ENCODE measurements around the gene IL2RA. TPM values are rescaled to one million over a fixed set of nuclear protein-coding genes. Genes with fewer than 3 reads are reported as not detected.

Gene IL2RA
- total RNA-seq, 2 experiments from 2014 or later: 437 to 446 TPM

- Mint-ChIP-seq H3K27me3 (no peaks in the 10 kb centered on the region), H3K9me3 (no peaks in the 10 kb centered on the region), H3K4me3 (peak overlapping the region; percentile 76), H3K36me3 (ENCODE audit: low read depth) (peaks cover 88% of the 10 kb centered on the region), H3K27ac (peak overlapping the region; percentile 97), H3K4me1 (peaks cover 90% of the 10 kb centered on the region)
- POLR2A ChIA-PET: interaction anchor here (0.5 to 21.0 kb wide), 18 partner anchors 8 to 529 kb away, joined by 3 to 448 read pairs (median 4); partner anchors contain the start of genes ANKRD16, FBH1, GDI2 and IL15RA
- CTCF ChIA-PET: interaction anchor here (0.5 to 6.4 kb wide), 6 partner anchors 9 to 531 kb away, joined by 3 to 58 read pairs (median 6); partner anchors contain the start of gene IL2RA
- peak; percentile 15 for DNase-seq
These were observed 8.9 kb downstream of the IL2RA start for GRCh38 chr10:6053303-6053702.

GRCh38 chr10:6052247-6053221, 9.6 kb downstream of the IL2RA start:
- H3K27ac Mint-ChIP-seq: peak overlapping the region; percentile 97
- H3K9me3 Mint-ChIP-seq: no peaks in the 10 kb centered on the region
- CTCF ChIA-PET: interaction anchor here (1.2 to 6.4 kb wide), 6 partner anchors 9 to 163 kb away, joined by 4 to 58 read pairs (median 6); partner anchors contain the start of genes ANKRD16, FBH1 and IL2RA
- H3K4me1 Mint-ChIP-seq: peaks cover 88% of the 10 kb centered on the region
- H3K27me3 Mint-ChIP-seq: no peaks in the 10 kb centered on the region
- peaks cover 86% of the 10 kb centered on the region for H3K36me3 Mint-ChIP-seq (ENCODE audit: low read depth)
- DNase-seq: peak; percentile 83
- POLR2A ChIA-PET: interaction anchor here (0.5 to 21.0 kb wide), 20 partner anchors 8 to 529 kb away, joined by 3 to 448 read pairs (median 4); partner anchors contain the start of genes ANKRD16, FBH1, GDI2 and IL15RA
- peak overlapping the region; percentile 76 for H3K4me3 Mint-ChIP-seq

DNA sequence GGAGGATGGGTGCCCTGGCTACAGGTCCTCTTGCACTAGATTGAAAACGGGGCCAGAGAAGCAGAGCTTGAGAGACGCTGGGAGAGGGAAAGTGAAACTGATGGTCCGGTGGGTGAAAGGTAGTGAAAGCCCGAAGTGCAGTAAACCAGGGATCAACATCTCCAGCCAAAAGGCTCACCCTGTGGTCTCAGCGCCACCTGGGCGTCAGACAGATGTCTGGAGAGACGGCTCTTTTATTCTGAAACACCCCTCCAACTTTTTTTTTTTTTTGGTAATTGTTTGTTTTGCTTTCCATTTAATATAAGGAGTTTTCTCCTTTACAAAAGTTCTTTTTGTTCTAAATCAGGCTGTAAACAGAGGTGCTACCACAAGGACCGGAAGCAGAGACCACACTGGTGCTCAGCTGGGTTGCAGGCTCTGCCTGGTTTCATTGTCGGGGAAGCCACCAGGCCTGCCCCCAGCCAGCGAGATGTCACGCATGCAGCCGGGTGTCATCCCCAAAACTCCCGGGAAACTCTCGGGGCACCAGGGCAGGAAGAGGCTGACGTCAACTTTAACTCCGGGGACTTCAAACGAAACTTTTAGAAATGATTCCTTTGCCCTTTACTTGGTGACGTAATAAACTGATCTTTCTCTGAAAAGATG, 11.2 kb downstream of the IL2RA start:
- H3K27me3 Mint-ChIP-seq: no peaks in the 10 kb centered on the region
- POLR2A ChIA-PET: interaction anchor here (0.7 to 21.0 kb wide), 20 partner anchors 7 to 1924 kb away, joined by 3 to 448 read pairs (median 6); partner anchors contain the start of genes ANKRD16, FBH1, GDI2 and IL15RA
- H3K4me1 Mint-ChIP-seq: peaks cover 86% of the 10 kb centered on the region
- CTCF ChIA-PET: interaction anchor here (0.9 to 2.9 kb wide), 15 partner anchors 9 to 161 kb away, joined by 3 to 28 read pairs (median 5); partner anchors contain the start of genes ANKRD16, FBH1 and IL2RA
- peak overlapping the region; percentile 80 for H3K4me3 Mint-ChIP-seq
- H3K36me3 Mint-ChIP-seq (ENCODE audit: low read depth): peaks cover 84% of the 10 kb centered on the region
- H3K9me3 Mint-ChIP-seq: no peaks in the 10 kb centered on the region
- peak overlapping the region; percentile 97 for H3K27ac Mint-ChIP-seq
- DNase-seq: peak; percentile 94

GRCh38 chr10:6049031-6049400, 13.2 kb downstream of the IL2RA start:
- Mint-ChIP-seq H3K4me3 (peak overlapping the region; percentile 57), H3K27ac (peak overlapping the region; percentile 97), H3K36me3 (ENCODE audit: low read depth) (peaks cover 90% of the 10 kb centered on the region), H3K27me3 (no peaks in the 10 kb centered on the region), H3K4me1 (peaks cover 91% of the 10 kb centered on the region), H3K9me3 (no peaks in the 10 kb centered on the region)
- ChIA-PET CTCF (interaction anchor here (1.1 to 2.9 kb wide), 4 partner anchors 11 to 42 kb away, joined by 7 to 11 read pairs (median 8); no protein-coding TSS in a partner anchor), POLR2A (interaction anchor here (0.7 to 21.0 kb wide), 6 partner anchors 10 to 35 kb away, joined by 3 to 448 read pairs (median 38); no protein-coding TSS in a partner anchor)
- no peak for DNase-seq

- Mint-ChIP-seq H3K27ac (peak overlapping the region; percentile 97), H3K4me1 (peaks cover 91% of the 10 kb centered on the region), H3K9me3 (no peaks in the 10 kb centered on the region), H3K27me3 (no peaks in the 10 kb centered on the region), H3K4me3 (peak overlapping the region; percentile 57), H3K36me3 (ENCODE audit: low read depth) (peaks cover 90% of the 10 kb centered on the region)
- ChIA-PET POLR2A (interaction anchor here (0.7 to 21.0 kb wide), 6 partner anchors 9 to 35 kb away, joined by 3 to 448 read pairs (median 38); no protein-coding TSS in a partner anchor), CTCF (interaction anchor here (1.1 to 1.7 kb wide), 2 partner anchors 35 to 38 kb away, joined by 7 to 8 read pairs; no protein-coding TSS in a partner anchor)
- DNase-seq: no peak
These were observed 13.7 kb downstream of the IL2RA start for GRCh38 chr10:6048281-6049030.

GRCh38 chr10:6047847-6048246, 14.3 kb downstream of the IL2RA start:
- Mint-ChIP-seq H3K36me3 (ENCODE audit: low read depth) (peaks cover 91% of the 10 kb centered on the region), H3K4me3 (peak overlapping the region; percentile 31), H3K9me3 (no peaks in the 10 kb centered on the region), H3K27me3 (no peaks in the 10 kb centered on the region), H3K27ac (peak overlapping the region; percentile 44), H3K4me1 (peaks cover 92% of the 10 kb centered on the region)
- POLR2A ChIA-PET: interaction anchor here (0.8 to 21.0 kb wide), 5 partner anchors 9 to 43 kb away, joined by 3 to 448 read pairs (median 10); no protein-coding TSS in a partner anchor
- DNase-seq: no peak
- CTCF ChIA-PET: interaction anchor here (3.2 kb wide), 1 partner anchor 39 kb away, joined by 18 read pairs; no protein-coding TSS in a partner anchor

- peak overlapping the region; percentile 58 for H3K4me3 Mint-ChIP-seq
- H3K9me3 Mint-ChIP-seq: no peaks in the 10 kb centered on the region
- H3K27ac Mint-ChIP-seq: peak overlapping the region; percentile 85
- H3K36me3 Mint-ChIP-seq (ENCODE audit: low read depth): peaks cover 91% of the 10 kb centered on the region
- DNase-seq: no peak
- no peaks in the 10 kb centered on the region for H3K27me3 Mint-ChIP-seq
- ChIA-PET CTCF (interaction anchor here (1.1 to 3.2 kb wide), 2 partner anchors 26 to 40 kb away, joined by 3 to 18 read pairs; no protein-coding TSS in a partner anchor), POLR2A (interaction anchor here (0.8 to 21.0 kb wide), 8 partner anchors 9 to 236 kb away, joined by 3 to 448 read pairs (median 6); partner anchors contain the start of gene IL2RA)
- H3K4me1 Mint-ChIP-seq: peaks cover 88% of the 10 kb centered on the region
These were observed 15.2 kb downstream of the IL2RA start for GRCh38 chr10:6046773-6047611.

- H3K27me3 Mint-ChIP-seq: no peaks in the 10 kb centered on the region
- ChIA-PET CTCF (interaction anchor here (1.1 to 3.2 kb wide), 2 partner anchors 27 to 41 kb away, joined by 3 to 18 read pairs; no protein-coding TSS in a partner anchor), POLR2A (interaction anchor here (0.6 to 21.0 kb wide), 11 partner anchors 8 to 236 kb away, joined by 3 to 448 read pairs (median 5); partner anchors contain the start of gene IL2RA)
- peak overlapping the region; percentile 58 for H3K4me3 Mint-ChIP-seq
- no peaks in the 10 kb centered on the region for H3K9me3 Mint-ChIP-seq
- peak overlapping the region; percentile 85 for H3K27ac Mint-ChIP-seq
- no peak for DNase-seq
- H3K4me1 Mint-ChIP-seq: peaks cover 91% of the 10 kb centered on the region
- peaks cover 93% of the 10 kb centered on the region for H3K36me3 Mint-ChIP-seq (ENCODE audit: low read depth)
These were observed 16.0 kb downstream of the IL2RA start for GRCh38 chr10:6045878-6046772.

DNA sequence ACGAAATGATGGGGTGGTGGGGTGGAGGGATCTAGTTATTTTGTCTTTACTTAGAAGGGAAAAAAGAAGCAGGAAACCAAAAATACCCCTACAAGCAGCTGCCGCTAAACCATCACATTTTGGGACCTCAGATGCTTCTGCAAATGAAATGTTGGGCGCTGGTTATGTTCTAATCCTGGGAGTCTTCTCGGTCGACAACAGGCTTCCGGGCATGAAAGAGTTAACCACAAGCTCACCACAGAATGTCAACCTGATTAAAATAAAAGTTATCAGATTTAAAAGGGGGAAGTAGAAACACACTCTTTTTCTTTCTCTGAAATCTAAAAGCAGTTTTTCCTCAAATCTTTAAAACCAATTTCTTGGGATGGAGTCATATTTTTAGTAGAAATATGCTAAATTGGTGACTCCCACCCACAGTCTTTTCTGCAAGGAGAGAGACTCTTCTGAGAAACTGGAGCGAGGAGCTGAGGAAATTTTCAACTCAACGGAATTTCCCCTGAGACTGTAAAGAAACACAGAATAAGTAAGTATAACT, 16.8 kb downstream of the IL2RA start:
- no peak for DNase-seq
- Mint-ChIP-seq H3K4me3 (peak overlapping the region; percentile 58), H3K9me3 (no peaks in the 10 kb centered on the region), H3K4me1 (peaks cover 88% of the 10 kb centered on the region), H3K36me3 (ENCODE audit: low read depth) (peaks cover 92% of the 10 kb centered on the region), H3K27ac (peak overlapping the region; percentile 85), H3K27me3 (no peaks in the 10 kb centered on the region)
- CTCF ChIA-PET: interaction anchor here (3.2 kb wide), 1 partner anchor 42 kb away, joined by 18 read pairs; no protein-coding TSS in a partner anchor
- POLR2A ChIA-PET: interaction anchor here (0.6 to 21.0 kb wide), 7 partner anchors 9 to 45 kb away, joined by 3 to 448 read pairs (median 7); partner anchors contain the start of gene IL2RA
